ENCODE results near the gene OR2C3.

Gene OR2C3

GRCh38 chr1:247536340-247536739, at the start of gene OR2C3:
OR2C3 (minus strand) TSS chr1:247536440; CDS start chr1:247532511, 3,929 bp downstream.
- no peak within 1 kb of the TSS for H3K4me3 ChIP-seq
- no peak within 1 kb of the TSS for H3K27ac ChIP-seq

DNA sequence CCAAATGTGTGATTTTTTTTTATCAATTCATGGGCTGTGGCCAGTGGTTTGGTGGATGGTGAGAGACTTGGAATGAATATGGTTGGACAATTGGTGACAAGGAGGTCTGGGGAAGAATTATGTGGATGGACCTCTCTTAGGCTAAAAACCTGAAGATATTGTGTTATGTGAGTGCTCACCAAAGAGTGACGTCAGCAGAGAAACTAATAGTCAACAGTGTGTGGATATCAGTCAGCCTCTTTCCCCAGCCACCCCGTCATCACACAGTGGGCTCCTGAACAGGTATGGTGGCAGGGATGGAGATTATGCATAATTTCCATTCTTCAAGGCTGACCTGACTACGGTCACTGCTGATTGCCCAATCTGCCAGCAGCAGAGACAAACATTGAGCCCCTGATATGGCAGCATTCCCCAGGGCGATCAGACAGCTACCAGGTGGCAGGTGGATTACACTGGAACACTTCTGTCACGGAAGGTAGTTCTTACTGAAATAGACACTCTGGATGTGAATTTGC, 42.8 kb upstream of the OR2C3 start:
- H3K27ac ChIP-seq: no peak overlapping the region

GRCh38 chr1:247576514-247576913, 40.3 kb upstream of the OR2C3 start:
- Histone ChIP-seq H3K27ac (no peak overlapping the region), H3K4me3 (no peak overlapping the region)

More for the DNA sequence above, 42.8 kb upstream of the OR2C3 start:
- H3K4me3 ChIP-seq: no peak overlapping the region

DNA sequence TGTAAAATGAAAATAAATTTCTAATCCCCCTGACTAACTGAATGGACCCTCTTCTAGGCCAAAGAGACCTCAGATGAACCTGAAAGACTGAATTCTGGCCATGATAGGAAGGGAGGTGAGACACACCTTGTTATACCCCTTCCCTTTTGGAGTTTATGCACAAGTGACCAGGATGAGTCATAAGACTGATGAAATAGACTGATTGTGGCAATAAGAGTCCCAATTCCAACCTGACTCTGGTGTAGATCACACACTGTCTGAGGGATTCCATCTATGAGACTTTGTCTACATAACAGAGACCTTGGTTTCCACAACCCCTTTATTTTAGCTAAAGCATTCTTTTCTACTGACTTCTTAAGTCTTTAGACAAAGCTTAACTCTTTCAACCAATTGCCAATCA, 38.4 kb upstream of the OR2C3 start:
- Histone ChIP-seq H3K27ac (no peak overlapping the region), H3K4me3 (no peak overlapping the region)

DNA sequence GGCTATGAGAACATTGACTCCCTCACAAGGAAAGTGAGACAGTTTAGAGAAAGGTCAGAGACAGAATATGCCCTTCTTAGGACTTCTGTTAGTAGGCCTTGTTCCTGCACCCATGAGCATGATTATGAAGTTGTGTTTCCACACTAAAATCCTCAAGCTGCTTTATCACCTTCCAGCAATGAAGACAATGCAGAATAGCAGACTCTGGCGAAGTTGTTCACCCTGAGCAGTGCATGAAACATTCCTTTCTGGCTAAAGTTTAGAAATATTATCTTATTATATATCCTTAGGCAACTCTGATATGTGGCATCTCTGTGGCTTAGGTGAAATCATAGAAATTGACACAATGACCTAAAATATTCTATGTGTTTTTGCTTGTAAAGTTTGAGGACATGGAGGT, 38.0 kb upstream of the OR2C3 start:
- Histone ChIP-seq H3K27ac (no peak overlapping the region), H3K4me3 (no peak overlapping the region)

- no peak overlapping the region for H3K27ac ChIP-seq
- no peak overlapping the region for H3K4me3 ChIP-seq
These were observed 26.0 kb upstream of the OR2C3 start for GRCh38 chr1:247562198-247562597.

GRCh38 chr1:247561711-247562110, 25.5 kb upstream of the OR2C3 start:
- no peak overlapping the region for H3K4me3 ChIP-seq
- no peak overlapping the region for H3K27ac ChIP-seq

GRCh38 chr1:247557926-247558674, 21.9 kb upstream of the OR2C3 start:
- Histone ChIP-seq H3K4me3 (no peak overlapping the region), H3K27ac (no peak overlapping the region)

GRCh38 chr1:247552231-247552630, 16.0 kb upstream of the OR2C3 start:
- no peak overlapping the region for H3K27ac ChIP-seq
- no peak overlapping the region for H3K4me3 ChIP-seq

DNA sequence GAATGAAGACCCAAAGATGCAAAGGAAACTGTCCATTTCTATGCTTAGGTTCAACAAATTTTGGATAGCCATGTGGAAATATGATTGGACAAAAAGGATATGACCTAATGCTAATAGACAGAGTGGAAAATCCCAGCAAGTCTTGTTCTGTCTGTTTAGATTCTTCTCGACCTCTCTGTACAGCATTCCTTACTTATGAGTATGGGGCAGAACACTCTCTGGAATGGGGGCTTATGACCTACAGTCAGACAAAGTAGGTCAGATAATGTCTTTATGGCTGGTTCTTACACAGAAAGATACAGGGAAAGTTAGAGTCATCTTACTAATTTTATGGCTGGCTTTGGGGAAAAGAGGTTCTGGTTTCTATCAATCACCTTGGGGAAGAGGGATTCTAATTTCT, 15.5 kb upstream of the OR2C3 start:
- H3K27ac ChIP-seq: no peak overlapping the region
- no peak overlapping the region for H3K4me3 ChIP-seq

DNA sequence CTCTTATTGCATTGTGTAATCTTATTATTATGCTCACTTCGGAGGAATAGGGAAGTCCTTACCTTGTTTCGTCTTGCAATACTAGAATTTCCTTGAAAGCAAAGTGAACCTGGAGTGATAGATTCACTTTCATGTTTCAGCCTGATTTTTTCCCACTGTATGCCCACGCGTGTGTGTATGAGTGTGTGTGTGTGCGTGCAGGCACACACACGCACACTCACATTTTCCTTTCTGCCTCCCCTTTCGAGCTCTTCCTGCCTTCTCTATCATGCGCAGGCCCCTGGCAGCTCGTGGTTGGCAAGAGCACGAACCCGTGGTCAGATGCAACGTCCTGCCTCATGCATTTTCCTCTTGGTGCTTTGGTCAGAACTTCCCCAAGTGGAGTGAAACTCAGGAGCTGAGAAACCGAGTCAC, 12.5 kb upstream of the OR2C3 start, which contains the start of gene GCSAML:
TSS of gene GCSAML (plus strand) at position 366 of the 414 bp plus-strand sequence. CDS start 58 bp downstream, outside the sequence.
- Histone ChIP-seq H3K27ac (no peak within 1 kb of the TSS), H3K4me3 (no peak within 1 kb of the TSS)

- Histone ChIP-seq H3K27ac (no peak overlapping the region), H3K4me3 (no peak overlapping the region)
These were observed 11.9 kb upstream of the OR2C3 start for GRCh38 chr1:247548092-247548491.

- no peak overlapping the region for H3K4me3 ChIP-seq
- no peak overlapping the region for H3K27ac ChIP-seq
These were observed 6.6 kb upstream of the OR2C3 start for GRCh38 chr1:247542811-247543210.

GRCh38 chr1:247540581-247540980, 4.3 kb upstream of the OR2C3 start:
- Histone ChIP-seq H3K4me3 (no peak overlapping the region), H3K27ac (no peak overlapping the region)

- H3K27ac ChIP-seq: no peak overlapping the region
- no peak overlapping the region for H3K4me3 ChIP-seq
These were observed 3.0 kb upstream of the OR2C3 start for GRCh38 chr1:247539215-247539614.

GRCh38 chr1:247538561-247538960, 2.3 kb upstream of the OR2C3 start:
- H3K4me3 ChIP-seq: no peak overlapping the region
- H3K27ac ChIP-seq: no peak overlapping the region

GRCh38 chr1:247535402-247535801, 838 bp downstream of the OR2C3 start:
- Histone ChIP-seq H3K4me3 (no peak overlapping the region), H3K27ac (no peak overlapping the region)

- H3K27ac ChIP-seq: no peak overlapping the region
- H3K4me3 ChIP-seq: no peak overlapping the region
These were observed 4.3 kb downstream of the OR2C3 start for GRCh38 chr1:247531937-247532336.

DNA sequence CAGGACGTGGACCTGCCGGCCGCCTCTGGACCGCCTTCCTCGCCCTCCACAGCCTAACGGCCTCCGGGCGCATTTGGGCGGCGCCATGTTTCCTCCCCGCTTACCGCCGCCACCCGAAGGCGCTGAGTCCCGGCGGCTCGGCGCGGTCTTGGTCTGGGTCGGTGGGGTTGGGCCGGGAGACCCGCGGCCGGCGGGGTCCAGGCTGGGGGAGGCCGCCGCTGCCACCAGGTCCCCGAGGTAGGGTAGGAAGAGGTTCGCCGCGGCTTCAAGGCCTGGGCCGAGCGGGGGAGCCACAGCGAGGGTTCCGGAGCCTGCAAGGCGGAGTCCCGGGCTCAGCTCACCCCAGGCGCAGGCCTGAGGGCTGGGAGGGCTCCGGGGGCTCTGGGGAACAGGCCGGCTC, 5.5 kb downstream of the OR2C3 start:
- H3K27ac ChIP-seq: peak overlapping the region in 1 of 21 experiments; percentile 49
- peak overlapping the region in 1 of 7 experiments; percentile 15 for H3K4me3 ChIP-seq

GRCh38 chr1:247529771-247530355, 6.4 kb downstream of the OR2C3 start:
- H3K27ac ChIP-seq: no peak overlapping the region
- no peak overlapping the region for H3K4me3 ChIP-seq

DNA sequence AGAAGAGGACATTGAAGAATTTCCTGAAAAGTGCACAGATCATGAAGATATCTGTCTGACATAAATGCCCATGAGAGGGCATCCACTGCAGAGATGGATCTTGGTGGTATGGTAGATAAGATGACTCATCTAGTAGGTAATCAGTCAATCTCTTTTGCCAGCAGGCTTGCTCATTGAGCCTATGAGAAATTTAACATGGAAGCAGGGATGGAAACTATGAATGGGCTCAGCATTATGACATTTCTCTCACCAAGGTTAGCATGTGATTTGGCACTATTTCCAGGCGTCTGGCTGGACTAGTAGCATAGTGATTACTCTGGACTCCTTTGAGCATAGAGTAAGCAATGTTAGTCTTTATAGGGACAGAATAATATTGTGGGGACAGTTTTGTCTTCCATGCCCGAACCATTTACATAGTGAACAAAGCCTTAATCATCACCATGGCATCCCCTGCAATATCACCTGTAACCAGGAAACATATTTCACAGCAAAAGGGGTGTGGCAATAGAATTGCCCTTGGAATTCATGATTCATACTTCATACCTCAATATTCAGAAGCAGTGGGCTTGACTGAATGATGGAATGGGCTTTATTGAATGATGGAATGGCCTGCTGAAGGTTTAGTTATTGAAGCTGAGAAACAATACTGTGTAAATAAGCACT, 7.3 kb downstream of the OR2C3 start:
- Histone ChIP-seq H3K4me3 (no peak overlapping the region), H3K27ac (no peak overlapping the region)

All from skin epidermis (tissue), 12 donors.